Breast epithelium (tissue), 4 donors: ENCODE measurements around the gene THOP1. TPM values are rescaled to one million over a fixed set of nuclear protein-coding genes. Genes with fewer than 3 reads are reported as not detected.

Source experiments
- DNase-seq, 2 donors: peaks; one replicate each; pipeline ENCODE4 v3.0.0-alpha.2; 2019; ENCODE audit warnings: low spot score in 2 of 2
- H3K27ac ChIP-seq, 2 donors: fragments of 200-600 bp; sonication (generic) in 1 of 2; one replicate each; pipeline ENCODE4 v1.5.1; 2016 to 2019; ENCODE audit warnings: mild to moderate bottlenecking in 1 of 2
- H3K27me3 ChIP-seq, 2 donors: fragments of 200-600 bp; sonication (generic) in 1 of 2; one replicate each; pipeline versions ENCODE4 v1.5.1 to v1.6.0; 2017 to 2019; ENCODE audit warnings: control low read depth in 1 of 2, mild to moderate bottlenecking in 1 of 2
- H3K36me3 ChIP-seq: fragments of 200-600 bp; one replicate; pipeline ENCODE4 v1.5.1; 2019
- H3K4me1 ChIP-seq, 2 donors: fragments of 200-600 bp; sonication (generic); one replicate each; pipeline ENCODE4 v1.5.1; 2016 to 2019; ENCODE audit warnings: control low read depth in 1 of 2
- H3K4me3 ChIP-seq, 3 donors: fragments of 200-600 bp; sonication (generic); 1 replicate in 2 of 3; 2 replicates in 1 of 3; pipeline ENCODE4 v1.5.1; 2016 to 2019; ENCODE audit warnings: mild to moderate bottlenecking in 3 of 3, moderate library complexity in 2 of 3
- H3K9me3 ChIP-seq, 2 donors: fragments of 200-600 bp; sonication (generic) in 1 of 2; one replicate each; pipeline ENCODE4 v1.5.1; 2016 to 2019; ENCODE audit warnings: control low read depth in 1 of 2
- POLR2A ChIP-seq: fragments of 450-650 bp; IDR thresholded peaks from one replicate; pipeline ENCODE4 v1.6.1; 2016; ENCODE audit warnings: antibody characterized with exemption, mild to moderate bottlenecking, moderate library complexity
- POLR2AphosphoS5 ChIP-seq, 3 donors: sonication (generic); formaldehyde crosslinking; IDR thresholded peaks; one replicate each; pipeline ENCODE4 v1.6.1; 2017; ENCODE audit warnings: antibody characterized with exemption in 3 of 3
- intact Hi-C: fragments of 100-400 bp; cut with DNase I; formaldehyde crosslinking; loops from one replicate; pipeline ENCODE4 v1.15.1; 2023; ENCODE audit warnings: low total_unique reads
- total RNA-seq, 3 donors: library from RNA; depleted of rRNA; stranded (reverse); fragments of >200 nt; gene quantifications; one replicate each; pipeline ENCODE4 v1.1.0, GENCODE V29; 2016
- TF ChIP-seq, protein P1 (sequence below), 3 donors: fragments of 450-650 bp; IDR thresholded peaks; one replicate each; pipeline ENCODE4 v1.5.1; 2016 to 2017; ENCODE audit warnings: antibody characterized with exemption in 3 of 3, mild to moderate bottlenecking in 3 of 3, moderate library complexity in 3 of 3

The THOP1 gene
- total RNA-seq, 3 donors from 2014 or later = 26.2 to 40.0 (median 39.1) TPM

- intact Hi-C loops = no loop called here
- no peaks in the 10 kb centered on the region for H3K9me3 ChIP-seq
- H3K4me1 ChIP-seq = no peaks in the 10 kb centered on the region
- TF ChIP-seq POLR2AphosphoS5 (IDR thresholded peaks at IDR 0.05) (no peak), POLR2A (no peak)
- TF ChIP-seq, protein P1, sequence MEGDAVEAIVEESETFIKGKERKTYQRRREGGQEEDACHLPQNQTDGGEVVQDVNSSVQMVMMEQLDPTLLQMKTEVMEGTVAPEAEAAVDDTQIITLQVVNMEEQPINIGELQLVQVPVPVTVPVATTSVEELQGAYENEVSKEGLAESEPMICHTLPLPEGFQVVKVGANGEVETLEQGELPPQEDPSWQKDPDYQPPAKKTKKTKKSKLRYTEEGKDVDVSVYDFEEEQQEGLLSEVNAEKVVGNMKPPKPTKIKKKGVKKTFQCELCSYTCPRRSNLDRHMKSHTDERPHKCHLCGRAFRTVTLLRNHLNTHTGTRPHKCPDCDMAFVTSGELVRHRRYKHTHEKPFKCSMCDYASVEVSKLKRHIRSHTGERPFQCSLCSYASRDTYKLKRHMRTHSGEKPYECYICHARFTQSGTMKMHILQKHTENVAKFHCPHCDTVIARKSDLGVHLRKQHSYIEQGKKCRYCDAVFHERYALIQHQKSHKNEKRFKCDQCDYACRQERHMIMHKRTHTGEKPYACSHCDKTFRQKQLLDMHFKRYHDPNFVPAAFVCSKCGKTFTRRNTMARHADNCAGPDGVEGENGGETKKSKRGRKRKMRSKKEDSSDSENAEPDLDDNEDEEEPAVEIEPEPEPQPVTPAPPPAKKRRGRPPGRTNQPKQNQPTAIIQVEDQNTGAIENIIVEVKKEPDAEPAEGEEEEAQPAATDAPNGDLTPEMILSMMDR (IDR thresholded peaks at IDR 0.05) = no peak
- peaks cover 4% of the 10 kb centered on the region for H3K36me3 ChIP-seq
- no peak overlapping the region for H3K27ac ChIP-seq
- no peak for DNase-seq
- no peak overlapping the region for H3K4me3 ChIP-seq
- H3K27me3 ChIP-seq = no peaks in the 10 kb centered on the region
Measured at GRCh38 chr19:2761876-2762782, 23.2 kb upstream of the THOP1 start.

DNA sequence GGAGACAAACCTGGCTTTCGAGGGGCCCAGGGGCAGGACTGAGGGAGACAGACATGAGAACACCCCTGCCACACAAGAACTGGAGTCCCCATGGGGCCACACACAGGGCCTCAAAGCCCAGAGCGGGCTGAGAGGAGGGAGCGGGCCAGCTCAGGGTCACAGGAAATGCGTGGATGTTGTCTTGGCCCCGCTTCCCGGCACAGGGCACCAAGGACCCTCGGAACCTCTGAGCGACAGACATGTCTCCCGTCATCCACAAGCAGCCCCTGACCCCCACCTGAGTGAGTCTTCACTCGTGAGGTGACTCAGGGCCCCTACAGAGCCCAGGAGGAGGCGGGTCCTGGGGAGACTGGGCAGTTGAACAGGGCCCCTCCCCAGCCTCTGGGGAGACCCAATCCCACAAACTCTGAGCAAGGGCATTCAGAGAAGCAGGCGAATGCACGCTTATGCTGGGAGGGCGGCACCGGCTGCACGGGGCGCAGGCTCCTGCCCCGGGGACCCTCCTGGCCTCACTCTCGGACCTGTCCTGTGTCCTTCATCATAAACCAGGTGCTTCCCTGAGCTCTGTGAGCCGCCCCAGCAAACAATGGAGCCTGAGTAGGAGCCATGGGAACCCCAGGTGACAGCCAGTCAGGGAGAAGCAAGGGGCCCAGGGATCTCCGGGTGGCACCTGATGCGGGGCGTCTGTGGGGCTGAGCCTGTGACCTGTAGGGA lies 22.4 kb upstream of the THOP1 start:
- Histone ChIP-seq H3K9me3 (no peaks in the 10 kb centered on the region), H3K27ac (no peak overlapping the region), H3K27me3 (no peaks in the 10 kb centered on the region), H3K4me1 (no peaks in the 10 kb centered on the region), H3K4me3 (no peak overlapping the region), H3K36me3 (peaks cover 4% of the 10 kb centered on the region)
- DNase-seq = no peak
- TF ChIP-seq POLR2AphosphoS5 (IDR thresholded peaks at IDR 0.05) = no peak
- TF ChIP-seq POLR2A = no peak
- TF ChIP-seq, protein P1 (IDR thresholded peaks at IDR 0.05) = no peak
- intact Hi-C loops = no loop called here

- intact Hi-C loops = no loop called here
- H3K4me1 ChIP-seq = no peaks in the 10 kb centered on the region
- H3K4me3 ChIP-seq = no peak overlapping the region
- TF ChIP-seq, protein P1 (IDR thresholded peaks at IDR 0.05) = no peak
- TF ChIP-seq POLR2AphosphoS5 (IDR thresholded peaks at IDR 0.05) (no peak), POLR2A (no peak)
- no peaks in the 10 kb centered on the region for H3K27me3 ChIP-seq
- H3K27ac ChIP-seq = no peak overlapping the region
- H3K9me3 ChIP-seq = no peaks in the 10 kb centered on the region
- DNase-seq = no peak
- H3K36me3 ChIP-seq = peaks cover 4% of the 10 kb centered on the region
Measured at GRCh38 chr19:2763687-2764086, 21.6 kb upstream of the THOP1 start.

GRCh38 chr19:2764945-2765344 lies 20.4 kb upstream of the THOP1 start:
- intact Hi-C loops = no loop called here
- TF ChIP-seq, protein P1 (IDR thresholded peaks at IDR 0.05) = no peak
- TF ChIP-seq POLR2AphosphoS5 (IDR thresholded peaks at IDR 0.05) = no peak
- no peak for TF ChIP-seq POLR2A
- DNase-seq = no peak
- Histone ChIP-seq H3K4me3 (no peak overlapping the region), H3K9me3 (no peaks in the 10 kb centered on the region), H3K27me3 (no peaks in the 10 kb centered on the region), H3K36me3 (peaks cover 4% of the 10 kb centered on the region), H3K4me1 (no peaks in the 10 kb centered on the region), H3K27ac (no peak overlapping the region)

DNA sequence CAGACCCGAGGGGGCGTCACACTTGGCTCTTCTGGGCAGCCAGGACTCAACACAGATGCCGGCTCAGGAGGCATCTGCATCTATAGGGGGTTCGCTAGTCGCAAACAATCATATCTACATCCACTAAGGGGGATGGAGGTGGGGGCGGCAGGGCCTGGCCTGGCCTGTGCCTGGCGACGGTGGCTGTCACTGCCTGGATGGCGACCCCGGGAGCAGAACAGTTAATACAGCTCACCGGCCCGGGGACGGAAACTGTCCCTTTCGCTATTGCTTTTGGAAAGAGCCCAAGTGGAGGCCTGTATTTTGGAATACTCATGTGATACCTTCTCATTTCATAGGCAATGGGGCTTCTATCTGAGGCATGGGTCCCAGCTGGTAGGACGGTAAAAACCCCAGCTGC lies 19.9 kb upstream of the THOP1 start:
- no peak overlapping the region for H3K4me3 ChIP-seq
- no peak for DNase-seq
- TF ChIP-seq, protein P1 (IDR thresholded peaks at IDR 0.05) = no peak
- TF ChIP-seq POLR2A (no peak), POLR2AphosphoS5 (IDR thresholded peaks at IDR 0.05) (no peak)
- no peaks in the 10 kb centered on the region for H3K27me3 ChIP-seq
- intact Hi-C loops = no loop called here
- H3K36me3 ChIP-seq = peaks cover 4% of the 10 kb centered on the region
- no peaks in the 10 kb centered on the region for H3K9me3 ChIP-seq
- no peak overlapping the region for H3K27ac ChIP-seq
- no peaks in the 10 kb centered on the region for H3K4me1 ChIP-seq
